Tibial artery (tissue), 4 donors: ENCODE measurements around the gene DCANP1.

Source experiments
- DNase-seq, 2 donors: peaks; one replicate each; pipeline ENCODE4 v3.0.0-alpha.2; 2019
- H3K27ac ChIP-seq, 2 donors: fragments of 200-600 bp; sonication (generic) in 1 of 2; 1 replicate in 1 of 2; 2 replicates in 1 of 2; pipeline ENCODE4 v1.5.1; 2018 to 2019; ENCODE audit warnings: mild to moderate bottlenecking in 1 of 2
- H3K27me3 ChIP-seq, 2 donors: fragments of 200-600 bp; sonication (generic) in 1 of 2; one replicate each; pipeline versions ENCODE4 v1.5.1 to v1.6.0; 2016 to 2019
- H3K36me3 ChIP-seq, 3 donors: fragments of 200-600 bp; sonication (generic) in 2 of 3; one replicate each; pipeline ENCODE4 v1.5.1; 2016 to 2019; ENCODE audit warnings: mild to moderate bottlenecking in 2 of 3
- H3K4me1 ChIP-seq, 4 donors: fragments of 200-600 bp; sonication (generic) in 2 of 4; 1 replicate in 3 of 4; 2 replicates in 1 of 4; pipeline ENCODE4 v1.5.1; 2016 to 2019
- H3K4me3 ChIP-seq, 2 donors: fragments of 200-600 bp; sonication (generic) in 1 of 2; 1 replicate in 1 of 2; 2 replicates in 1 of 2; pipeline ENCODE4 v1.5.1; 2018 to 2019; ENCODE audit warnings: mild to moderate bottlenecking in 2 of 2
- H3K9me3 ChIP-seq, 3 donors: fragments of 200-600 bp; sonication (generic) in 1 of 3; one replicate each; pipeline ENCODE4 v1.5.1; 2016 to 2019
- intact Hi-C: fragments of 100-400 bp; cut with DNase I; formaldehyde crosslinking; loops from one replicate; pipeline ENCODE4 v1.15.0; 2023; ENCODE audit warnings: low total_unique reads
- TF ChIP-seq, protein P1 (sequence below), 2 experiments: fragments of 200-600 bp in 1 of 2; fragments of 450-650 bp in 1 of 2; IDR thresholded peaks; one replicate each; pipeline ENCODE4 v1.5.1; 2017 to 2019; ENCODE audit warnings: antibody characterized with exemption in 2 of 2, mild to moderate bottlenecking in 1 of 2, moderate library complexity in 1 of 2

DCANP1 gene

DNA sequence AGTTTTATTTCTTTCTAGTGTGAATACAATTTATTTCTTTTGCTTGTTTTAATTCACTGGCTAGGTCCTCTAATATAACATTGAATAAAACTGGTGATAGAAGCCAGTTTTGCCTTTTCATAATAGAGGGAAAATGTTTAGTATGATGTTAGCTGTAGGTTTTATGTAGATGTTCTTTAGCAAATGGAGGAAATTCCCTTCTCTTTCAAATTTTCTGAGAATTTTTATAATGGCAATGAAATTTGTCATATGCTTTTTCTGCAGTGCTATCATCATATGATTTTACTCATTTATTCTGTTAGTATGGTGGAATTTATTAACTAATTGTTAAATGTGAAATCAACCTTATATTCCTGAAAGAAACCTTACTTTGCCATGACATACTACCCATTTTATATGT, 30.1 kb downstream of the DCANP1 start:
- Histone ChIP-seq H3K9me3 (peaks cover 0 to 5% (median 0%) of the 10 kb centered on the region in 3 donors), H3K36me3 (no peaks in the 10 kb centered on the region), H3K4me1 (no peaks in the 10 kb centered on the region), H3K4me3 (no peak overlapping the region), H3K27ac (no peak overlapping the region), H3K27me3 (no peaks in the 10 kb centered on the region)
- intact Hi-C loops = no loop called here
- no peak for DNase-seq
- TF ChIP-seq, protein P1, sequence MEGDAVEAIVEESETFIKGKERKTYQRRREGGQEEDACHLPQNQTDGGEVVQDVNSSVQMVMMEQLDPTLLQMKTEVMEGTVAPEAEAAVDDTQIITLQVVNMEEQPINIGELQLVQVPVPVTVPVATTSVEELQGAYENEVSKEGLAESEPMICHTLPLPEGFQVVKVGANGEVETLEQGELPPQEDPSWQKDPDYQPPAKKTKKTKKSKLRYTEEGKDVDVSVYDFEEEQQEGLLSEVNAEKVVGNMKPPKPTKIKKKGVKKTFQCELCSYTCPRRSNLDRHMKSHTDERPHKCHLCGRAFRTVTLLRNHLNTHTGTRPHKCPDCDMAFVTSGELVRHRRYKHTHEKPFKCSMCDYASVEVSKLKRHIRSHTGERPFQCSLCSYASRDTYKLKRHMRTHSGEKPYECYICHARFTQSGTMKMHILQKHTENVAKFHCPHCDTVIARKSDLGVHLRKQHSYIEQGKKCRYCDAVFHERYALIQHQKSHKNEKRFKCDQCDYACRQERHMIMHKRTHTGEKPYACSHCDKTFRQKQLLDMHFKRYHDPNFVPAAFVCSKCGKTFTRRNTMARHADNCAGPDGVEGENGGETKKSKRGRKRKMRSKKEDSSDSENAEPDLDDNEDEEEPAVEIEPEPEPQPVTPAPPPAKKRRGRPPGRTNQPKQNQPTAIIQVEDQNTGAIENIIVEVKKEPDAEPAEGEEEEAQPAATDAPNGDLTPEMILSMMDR (IDR thresholded peaks at IDR 0.05) = no peak

DNA sequence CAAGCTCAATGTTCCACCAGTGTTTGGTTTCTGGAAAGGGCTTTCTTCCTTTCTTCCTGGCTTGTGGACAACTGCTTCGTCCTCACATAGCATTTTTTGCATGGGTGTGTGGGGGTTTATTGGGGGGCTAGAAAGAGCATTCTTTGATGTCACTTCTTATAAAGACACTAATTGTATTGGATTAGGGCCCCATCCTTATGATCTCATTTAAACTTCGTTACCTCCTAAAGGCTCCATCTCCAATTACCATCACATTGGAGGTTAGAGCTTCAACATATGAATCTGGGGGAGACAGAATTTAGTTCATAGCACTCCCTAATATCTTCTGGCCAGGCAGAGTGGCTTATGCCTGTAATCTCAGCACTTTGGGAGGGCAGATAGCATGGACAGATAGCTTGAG, 42.1 kb downstream of the DCANP1 start:
- no peaks in the 10 kb centered on the region for H3K27me3 ChIP-seq
- no peaks in the 10 kb centered on the region for H3K9me3 ChIP-seq
- no peaks in the 10 kb centered on the region for H3K36me3 ChIP-seq
- H3K4me1 ChIP-seq = peaks cover 0 to 1% (median 0%) of the 10 kb centered on the region in 4 donors
- no peak overlapping the region for H3K27ac ChIP-seq
- intact Hi-C loops = no loop called here
- H3K4me3 ChIP-seq = no peak overlapping the region
- TF ChIP-seq, protein P1 (IDR thresholded peaks at IDR 0.05) = no peak
- DNase-seq = no peak

DNA sequence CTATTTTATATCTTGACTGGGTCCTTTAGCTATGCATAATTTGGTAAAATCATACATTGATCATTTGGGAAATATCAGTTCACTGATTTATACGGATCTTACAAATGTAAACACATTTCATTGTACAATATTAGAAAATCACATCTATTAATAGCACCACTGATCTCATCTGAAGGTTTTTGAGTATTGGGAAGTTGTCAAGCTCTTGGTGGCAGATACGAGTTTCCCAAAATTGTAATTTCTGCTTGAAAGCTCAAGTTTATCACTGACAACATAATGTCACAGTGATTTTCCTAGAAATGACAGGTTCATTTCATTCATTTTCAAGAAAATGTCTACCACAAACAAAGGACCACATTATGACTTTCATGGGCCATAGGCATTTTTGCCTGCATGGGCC, 45.1 kb downstream of the DCANP1 start:
- peaks cover 0 to 18% (median 16%) of the 10 kb centered on the region in 4 donors for H3K4me1 ChIP-seq
- no peak overlapping the region for H3K27ac ChIP-seq
- no peaks in the 10 kb centered on the region for H3K9me3 ChIP-seq
- intact Hi-C loops = no loop called here
- no peaks in the 10 kb centered on the region for H3K36me3 ChIP-seq
- DNase-seq = no peak
- H3K4me3 ChIP-seq = no peak overlapping the region
- H3K27me3 ChIP-seq = no peaks in the 10 kb centered on the region
- TF ChIP-seq, protein P1 (IDR thresholded peaks at IDR 0.05) = no peak

DNA sequence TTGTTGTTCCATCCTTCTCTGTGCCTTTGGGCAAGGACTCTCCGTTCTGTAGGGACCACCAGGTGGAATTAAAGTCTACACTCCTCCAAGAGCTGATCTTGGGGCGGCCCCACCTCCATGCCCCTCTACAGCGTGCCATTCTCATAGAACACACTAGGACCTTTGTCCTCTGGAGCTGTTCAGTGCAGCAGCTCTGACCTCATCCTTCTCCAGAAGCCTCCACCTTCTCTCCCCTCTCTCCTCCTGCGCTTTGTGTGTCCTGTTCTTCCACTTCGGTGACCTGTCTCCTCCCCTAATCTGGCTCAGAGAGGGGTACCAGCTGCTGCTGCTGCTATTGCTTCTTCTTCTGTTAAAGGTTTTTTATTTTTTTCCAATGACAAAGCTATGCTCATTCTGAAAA, 46.3 kb downstream of the DCANP1 start:
- H3K4me1 ChIP-seq = peaks cover 0 to 28% (median 25%) of the 10 kb centered on the region in 4 donors
- intact Hi-C loops = no loop called here
- no peak overlapping the region for H3K27ac ChIP-seq
- no peaks in the 10 kb centered on the region for H3K27me3 ChIP-seq
- TF ChIP-seq, protein P1 (IDR thresholded peaks at IDR 0.05) = no peak
- H3K4me3 ChIP-seq = no peak overlapping the region
- no peak for DNase-seq
- no peaks in the 10 kb centered on the region for H3K36me3 ChIP-seq
- no peaks in the 10 kb centered on the region for H3K9me3 ChIP-seq

DNA sequence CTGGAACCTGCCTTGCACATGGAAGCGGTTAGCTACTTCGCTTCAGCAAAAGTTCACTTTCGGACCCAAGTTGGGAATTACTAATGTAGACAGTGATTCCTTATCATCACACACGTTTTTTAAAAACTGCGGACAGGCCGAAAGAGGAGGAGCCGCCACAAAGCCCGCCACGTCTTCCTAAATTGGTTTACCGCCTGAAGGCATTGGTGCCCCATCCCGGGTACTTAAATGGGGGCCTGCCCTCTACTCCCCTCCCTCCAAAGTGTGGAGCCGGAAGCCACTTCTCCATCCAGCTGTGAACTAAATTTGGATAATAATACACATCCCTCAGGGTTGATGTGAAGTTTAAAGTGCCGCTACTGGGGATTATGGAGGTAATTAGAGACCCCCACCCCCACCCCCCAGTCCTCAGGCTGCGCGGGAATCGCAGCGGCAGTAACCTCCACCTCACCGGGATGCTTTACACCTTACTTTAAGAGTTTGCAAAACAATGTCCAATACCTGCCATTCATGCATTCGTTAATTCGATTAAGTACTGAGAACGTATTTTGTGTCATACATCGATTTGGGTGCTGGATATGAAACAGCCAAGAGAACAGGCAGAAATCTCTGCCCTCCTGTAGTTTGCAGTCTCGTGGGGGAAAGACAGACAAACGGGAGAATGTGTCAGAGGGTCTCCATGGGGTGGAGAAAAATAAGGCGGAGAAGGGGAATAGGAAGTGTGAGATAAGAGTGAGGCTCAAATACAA, 47.2 kb downstream of the DCANP1 start:
- H3K27me3 ChIP-seq = no peaks in the 10 kb centered on the region
- intact Hi-C loops = no loop called here
- DNase-seq = no peak
- TF ChIP-seq, protein P1 (IDR thresholded peaks at IDR 0.05) = no peak
- peak overlapping the region; percentile 74 to 88 for H3K4me3 ChIP-seq
- no peaks in the 10 kb centered on the region for H3K9me3 ChIP-seq
- peak overlapping the region; percentile 74 to 85 for H3K27ac ChIP-seq
- H3K36me3 ChIP-seq = no peaks in the 10 kb centered on the region
- peaks cover 0 to 36% (median 28%) of the 10 kb centered on the region in 4 donors for H3K4me1 ChIP-seq
